Breast epithelium (tissue), 4 donors: ENCODE measurements around the gene AKAP14. TPM values are rescaled to one million over a fixed set of nuclear protein-coding genes. Genes with fewer than 3 reads are reported as not detected.
A peak's percentile ranks its signal among the peaks of the same experiment; 100 is the strongest.

ENCODE experiments used
- DNase-seq, 2 donors: peaks; one replicate each; pipeline ENCODE4 v3.0.0-alpha.2; 2019; ENCODE audit warnings: low spot score in 2 of 2
- H3K27ac ChIP-seq, 2 donors: fragments of 200-600 bp; sonication (generic) in 1 of 2; one replicate each; pipeline ENCODE4 v1.5.1; 2016 to 2019; ENCODE audit warnings: mild to moderate bottlenecking in 1 of 2
- H3K27me3 ChIP-seq, 2 donors: fragments of 200-600 bp; sonication (generic) in 1 of 2; one replicate each; pipeline versions ENCODE4 v1.5.1 to v1.6.0; 2017 to 2019; ENCODE audit warnings: control low read depth in 1 of 2, mild to moderate bottlenecking in 1 of 2
- H3K36me3 ChIP-seq: fragments of 200-600 bp; one replicate; pipeline ENCODE4 v1.5.1; 2019
- H3K4me1 ChIP-seq, 2 donors: fragments of 200-600 bp; sonication (generic); one replicate each; pipeline ENCODE4 v1.5.1; 2016 to 2019; ENCODE audit warnings: control low read depth in 1 of 2
- H3K4me3 ChIP-seq, 3 donors: fragments of 200-600 bp; sonication (generic); 1 replicate in 2 of 3; 2 replicates in 1 of 3; pipeline ENCODE4 v1.5.1; 2016 to 2019; ENCODE audit warnings: mild to moderate bottlenecking in 3 of 3, moderate library complexity in 2 of 3
- H3K9me3 ChIP-seq, 2 donors: fragments of 200-600 bp; sonication (generic) in 1 of 2; one replicate each; pipeline ENCODE4 v1.5.1; 2016 to 2019; ENCODE audit warnings: control low read depth in 1 of 2
- CTCF ChIP-seq, 3 donors: fragments of 450-650 bp; IDR thresholded peaks; one replicate each; pipeline ENCODE4 v1.5.1; 2016 to 2017; ENCODE audit warnings: antibody characterized with exemption in 3 of 3, mild to moderate bottlenecking in 3 of 3, moderate library complexity in 3 of 3
- POLR2A ChIP-seq: fragments of 450-650 bp; IDR thresholded peaks from one replicate; pipeline ENCODE4 v1.6.1; 2016; ENCODE audit warnings: antibody characterized with exemption, mild to moderate bottlenecking, moderate library complexity
- POLR2AphosphoS5 ChIP-seq, 3 donors: sonication (generic); formaldehyde crosslinking; IDR thresholded peaks; one replicate each; pipeline ENCODE4 v1.6.1; 2017; ENCODE audit warnings: antibody characterized with exemption in 3 of 3
- intact Hi-C: fragments of 100-400 bp; cut with DNase I; formaldehyde crosslinking; loops from one replicate; pipeline ENCODE4 v1.15.1; 2023; ENCODE audit warnings: low total_unique reads
- total RNA-seq, 3 donors: library from RNA; depleted of rRNA; stranded (reverse); fragments of >200 nt; gene quantifications; one replicate each; pipeline ENCODE4 v1.1.0, GENCODE V29; 2016

The AKAP14 gene
- total RNA-seq, 3 donors from 2014 or later = not detected

GRCh38 chrX:119871245-119871598 is 24.5 kb upstream of the AKAP14 start:
- Histone ChIP-seq H3K27ac (peak overlapping the region; percentile 89 to 92), H3K36me3 (no peaks in the 10 kb centered on the region), H3K9me3 (no peaks in the 10 kb centered on the region), H3K4me1 (no peaks in the 10 kb centered on the region), H3K4me3 (peak overlapping the region; percentile 45 to 68 (median 64)), H3K27me3 (no peaks in the 10 kb centered on the region)
- TF ChIP-seq POLR2A (no peak), CTCF (IDR thresholded peaks at IDR 0.05) (no peak), POLR2AphosphoS5 (IDR thresholded peaks at IDR 0.05) (no peak)
- DNase-seq = no peak
- intact Hi-C loops = no loop called here

GRCh38 chrX:119871599-119872395 is 23.9 kb upstream of the AKAP14 start, which contains the start of the genes NDUFA1 and RNF113A:
Gene NDUFA1, plus strand, starts transcription at chrX:119871832. Its CDS starts 80 bp downstream, at chrX:119871912.
Gene RNF113A, minus strand, starts transcription at chrX:119871733. Its CDS starts 120 bp downstream, at chrX:119871613.
- peak; percentile 72 to 76 for DNase-seq
- intact Hi-C loops = no loop called here

DNA sequence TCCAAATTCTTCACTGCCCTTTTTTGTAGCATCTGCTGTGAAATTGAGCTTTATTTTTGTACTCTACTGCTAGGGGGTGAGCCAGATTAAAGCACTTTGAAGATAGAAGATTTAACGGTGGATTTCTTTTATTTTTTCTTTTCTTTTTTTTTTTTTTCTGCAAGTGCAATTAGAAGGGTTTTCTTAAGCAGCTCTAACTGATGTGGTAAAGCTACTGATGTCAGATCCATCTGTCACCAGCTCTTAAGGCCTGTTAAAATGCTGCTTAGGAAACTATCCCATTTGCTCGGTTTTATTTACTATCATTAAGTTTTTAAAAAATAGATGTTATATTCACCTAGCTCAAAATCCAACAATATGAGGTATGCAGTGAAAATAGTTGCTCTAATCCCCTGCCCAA is 17.0 kb upstream of the AKAP14 start:
- no peak for TF ChIP-seq POLR2AphosphoS5 (IDR thresholded peaks at IDR 0.05)
- no peak for TF ChIP-seq CTCF (IDR thresholded peaks at IDR 0.05)
- H3K4me3 ChIP-seq = no peak overlapping the region
- H3K9me3 ChIP-seq = no peaks in the 10 kb centered on the region
- H3K27me3 ChIP-seq = no peaks in the 10 kb centered on the region
- no peak overlapping the region for H3K27ac ChIP-seq
- no peaks in the 10 kb centered on the region for H3K4me1 ChIP-seq
- H3K36me3 ChIP-seq = no peaks in the 10 kb centered on the region
- DNase-seq = no peak
- intact Hi-C loops = no loop called here

More at GRCh38 chrX:119871599-119872395, 23.9 kb upstream of the AKAP14 start, which contains the start of the genes NDUFA1 and RNF113A:
- Histone ChIP-seq H3K27ac (peak within 1 kb of the TSS; percentile 89 to 92), H3K36me3 (no peaks in the 10 kb centered on the region), H3K9me3 (no peaks in the 10 kb centered on the region), H3K27me3 (no peaks in the 10 kb centered on the region), H3K4me1 (no peaks in the 10 kb centered on the region), H3K4me3 (peak within 1 kb of the TSS; percentile 45 to 68 (median 64))
- TF ChIP-seq POLR2AphosphoS5 (IDR thresholded peaks at IDR 0.05) = peak in 2 of 3 donors; percentile 41 to 77
- no peak for TF ChIP-seq POLR2A
- TF ChIP-seq CTCF (IDR thresholded peaks at IDR 0.05) = no peak

- DNase-seq = no peak
- H3K36me3 ChIP-seq = no peaks in the 10 kb centered on the region
- H3K27ac ChIP-seq = no peak overlapping the region
- intact Hi-C loops = no loop called here
- H3K27me3 ChIP-seq = no peaks in the 10 kb centered on the region
- no peak overlapping the region for H3K4me3 ChIP-seq
- H3K4me1 ChIP-seq = no peaks in the 10 kb centered on the region
- no peaks in the 10 kb centered on the region for H3K9me3 ChIP-seq
- TF ChIP-seq POLR2A = no peak
- TF ChIP-seq CTCF (IDR thresholded peaks at IDR 0.05) = no peak
- no peak for TF ChIP-seq POLR2AphosphoS5 (IDR thresholded peaks at IDR 0.05)
Observed at GRCh38 chrX:119880076-119880475, 15.6 kb upstream of the AKAP14 start.
